ENCODE data around the gene XRN1.
"Not testable (repeated sequence)": the region's sequence is repeated elsewhere in the genome, so short reads cannot be mapped to it uniquely, and the experiment has no call there.

GRCh38 chr3:142324275-142324953 is 123.4 kb downstream of the XRN1 start:
- not testable (repeated sequence) for TF ChIP-seq CTCF, POLR2A, EP300 (IDR thresholded peaks at IDR 0.05)
